T-cell (primary cell): ENCODE data around the gene CCL13. TPM values are rescaled to one million over a fixed set of nuclear protein-coding genes. Genes with fewer than 3 reads are reported as not detected.

Experiments
- ATAC-seq, 4 experiments: fragments of 200-7000 bp in 3 of 4; fragments of 150-1000 bp in 1 of 4; cut with Tn5 transposase; replicated peaks in 1 of 4; 1 replicate in 3 of 4; 2 replicates in 1 of 4; pipeline ENCODE4 v1.10.0; 2021; ENCODE audit warnings: moderate library complexity in 3 of 4, mild to moderate bottlenecking in 2 of 4, moderate number of reproducible peaks in 1 of 4
- CTCF ChIA-PET, 2 donors: fragments of 300-600 bp; sonication (Branson Sonifier 250); formaldehyde crosslinking; loops; one replicate each; lab custom pipeline; 2022; ENCODE audit warnings: antibody characterized with exemption in 2 of 2; lab: Charles Lee
- POLR2A ChIA-PET, 2 donors: fragments of 300-600 bp; sonication (Branson Sonifier 250); formaldehyde crosslinking; loops; one replicate each; lab custom pipeline; 2022; ENCODE audit warnings: antibody characterized with exemption in 2 of 2; lab: Charles Lee
- DNase-seq, 35 experiments: peaks; one replicate each; pipeline versions ENCODE4 v3.0.0 to v3.0.0-alpha.2; 2013 to 2023
- H3K27ac ChIP-seq: one replicate; pipeline ENCODE4 v1.5.1; 2013; ENCODE audit warnings: low read length
- H3K27me3 ChIP-seq, 2 experiments: replicated peaks in 1 of 2; 1 replicate in 1 of 2; 2 replicates in 1 of 2; pipeline versions ENCODE4 v1.6.1 to v1.7.0; 2013; ENCODE audit warnings: low read length in 1 of 2, mixed read lengths in 1 of 2; ENCODE audit not compliant: control insufficient read depth in 2 of 2, insufficient read depth in 2 of 2; ENCODE audit errors: extremely low read depth in 1 of 2
- H3K36me3 ChIP-seq, 2 donors: 1 replicate in 1 of 2; 2 replicates in 1 of 2; pipeline versions ENCODE4 v1.6.1 to v1.7.0; 2013; ENCODE audit warnings: low read length in 1 of 2; ENCODE audit not compliant: control insufficient read depth in 2 of 2, insufficient read depth in 1 of 2; ENCODE audit errors: extremely low read depth in 1 of 2
- H3K4me1 ChIP-seq, 2 experiments: 1 replicate in 1 of 2; 2 replicates in 1 of 2; pipeline versions ENCODE4 v1.6.1 to v1.7.0; 2013; ENCODE audit warnings: low read length in 2 of 2, mixed read lengths in 1 of 2; ENCODE audit not compliant: insufficient read depth in 2 of 2, control insufficient read depth in 1 of 2; ENCODE audit errors: extremely low read depth in 1 of 2
- H3K4me3 ChIP-seq, 2 donors: 1 replicate in 1 of 2; 2 replicates in 1 of 2; pipeline versions ENCODE4 v1.5.1 to v1.7.0; 2013; ENCODE audit warnings: mild to moderate bottlenecking in 2 of 2, low read length in 1 of 2, moderate library complexity in 1 of 2; ENCODE audit not compliant: control insufficient read depth in 1 of 2; ENCODE audit errors: extremely low read depth in 1 of 2
- H3K9me3 ChIP-seq: 2 replicates; pipeline ENCODE4 v1.7.0; 2013
- H3K27ac Mint-ChIP-seq, 2 donors: one replicate each; pipeline ENCODE4 v1.8.0; 2020 to 2021; ENCODE audit warnings: mild to moderate bottlenecking in 2 of 2, mixed read lengths in 2 of 2
- H3K27me3 Mint-ChIP-seq, 2 donors: one replicate each; pipeline ENCODE4 v1.8.0; 2021 to 2022; ENCODE audit warnings: mixed read lengths in 2 of 2
- H3K36me3 Mint-ChIP-seq: one replicate; pipeline ENCODE4 v1.8.0; 2021; ENCODE audit warnings: mixed read lengths
- H3K4me1 Mint-ChIP-seq, 3 donors: one replicate each; pipeline ENCODE4 v1.8.0; 2020 to 2022; ENCODE audit warnings: mixed read lengths in 3 of 3, mild to moderate bottlenecking in 1 of 3
- H3K4me3 Mint-ChIP-seq, 3 donors: one replicate each; pipeline ENCODE4 v1.8.0; 2020 to 2022; ENCODE audit warnings: mild to moderate bottlenecking in 3 of 3, mixed read lengths in 3 of 3, moderate library complexity in 3 of 3
- H3K9me3 Mint-ChIP-seq, 3 donors: one replicate each; pipeline ENCODE4 v1.8.0; 2020 to 2022; ENCODE audit warnings: mixed read lengths in 3 of 3
- WGBS: methylation state at CpG from one replicate; pipeline ENCODE4 v1.1.5; 2013; ENCODE audit warnings: missing lambda C conversion rate; ENCODE audit not compliant: insufficient coverage; 5-methylcytosine and 5-hydroxymethylcytosine counted together
- total RNA-seq, 35 experiments: library from RNA in 6 of 35; stranded (reverse) in 6 of 35; fragments of 120-200 nt in 1 of 35; gene quantifications; one replicate each; pipeline versions ENCODE4 v1.2.1 to v1.2.4 and lab custom pipeline; 2013 to 2026

The CCL13 gene
- total RNA-seq, 5 donors from 2014 or later (not counting 1 experiment from before 2014, with no cell fraction given): not detected

GRCh38 chr17:34358631-34359030, 2.4 kb downstream of the CCL13 start:
- Mint-ChIP-seq H3K4me1 (no peaks in the 10 kb centered on the region), H3K27ac (no peak overlapping the region), H3K4me3 (no peak overlapping the region), H3K27me3 (peaks cover 9 to 20% of the 10 kb centered on the region in 2 donors), H3K36me3 (no peaks in the 10 kb centered on the region), H3K9me3 (peaks cover 0 to 4% (median 3%) of the 10 kb centered on the region in 3 donors)
- H3K9me3 ChIP-seq: no peaks in the 10 kb centered on the region
- 100% methylated on average over 3 of the region's 3 CpGs for WGBS
- H3K4me1 ChIP-seq: peaks cover 0 to 2% of the 10 kb centered on the region in 2 experiments
- DNase-seq (no peak), ATAC-seq (no peak)
- POLR2A ChIA-PET: no interaction called here
- CTCF ChIA-PET: no interaction called here
- H3K27ac ChIP-seq: no peak overlapping the region
- H3K36me3 ChIP-seq: no peaks in the 10 kb centered on the region
- H3K4me3 ChIP-seq: no peak overlapping the region
- H3K27me3 ChIP-seq: peaks cover 0 to 20% of the 10 kb centered on the region in 2 experiments

- Mint-ChIP-seq H3K9me3 (no peaks in the 10 kb centered on the region), H3K27ac (no peak overlapping the region), H3K27me3 (peaks cover 6 to 25% of the 10 kb centered on the region in 2 donors), H3K4me1 (peaks cover 7% of the 10 kb centered on the region in 3 donors), H3K4me3 (no peak overlapping the region), H3K36me3 (no peaks in the 10 kb centered on the region)
- 27% methylated on average over 3 of the region's 11 CpGs for WGBS
- DNase-seq (no peak), ATAC-seq (no peak)
- H3K27ac ChIP-seq: no peak overlapping the region
- ChIA-PET POLR2A (interaction anchor here in 1 of 2 donors (0.5 kb wide), 1 partner anchor 98 kb away, joined by 4 read pairs; no protein-coding TSS in a partner anchor), CTCF (interaction anchor here (0.6 to 2.0 kb wide), 10 partner anchors 21 to 609 kb away, joined by 3 to 23 read pairs (median 4); no protein-coding TSS in a partner anchor)
- no peaks in the 10 kb centered on the region for H3K9me3 ChIP-seq
- no peak overlapping the region for H3K4me3 ChIP-seq
- H3K4me1 ChIP-seq: peaks cover 0 to 5% of the 10 kb centered on the region in 2 experiments
- H3K36me3 ChIP-seq: no peaks in the 10 kb centered on the region
- peaks cover 0 to 20% of the 10 kb centered on the region in 2 experiments for H3K27me3 ChIP-seq
Measured at GRCh38 chr17:34360601-34361270, 4.5 kb downstream of the CCL13 start.

GRCh38 chr17:34361478-34362061, 5.3 kb downstream of the CCL13 start:
- peaks cover 9 to 10% (median 9%) of the 10 kb centered on the region in 3 donors for H3K4me1 Mint-ChIP-seq
- ATAC-seq: peak; percentile 58 to 73 (median 65)
- no peaks in the 10 kb centered on the region for H3K36me3 Mint-ChIP-seq
- ChIA-PET POLR2A (interaction anchor here in 1 of 2 donors (0.5 kb wide), 1 partner anchor 99 kb away, joined by 4 read pairs; no protein-coding TSS in a partner anchor), CTCF (interaction anchor here (0.5 to 2.0 kb wide), 11 partner anchors 21 to 1586 kb away, joined by 3 to 23 read pairs (median 4); no protein-coding TSS in a partner anchor)
- H3K27ac ChIP-seq: no peak overlapping the region
- H3K9me3 Mint-ChIP-seq: no peaks in the 10 kb centered on the region
- DNase-seq: peak in 34 of 35 experiments; percentile 12 to 69 (median 44)
- no peak overlapping the region for H3K27ac Mint-ChIP-seq
- WGBS: 37% methylated on average over 4 of the region's 8 CpGs
- no peaks in the 10 kb centered on the region for H3K9me3 ChIP-seq
- H3K27me3 Mint-ChIP-seq: peaks cover 6 to 25% of the 10 kb centered on the region in 2 donors
- H3K4me1 ChIP-seq: peaks cover 0 to 5% of the 10 kb centered on the region in 2 experiments
- no peak overlapping the region for H3K4me3 Mint-ChIP-seq
- peaks cover 0 to 14% of the 10 kb centered on the region in 2 experiments for H3K27me3 ChIP-seq
- no peaks in the 10 kb centered on the region for H3K36me3 ChIP-seq
- H3K4me3 ChIP-seq: no peak overlapping the region

GRCh38 chr17:34363183-34363661, 6.9 kb downstream of the CCL13 start, which contains the start of gene CCL1:
TSS of gene CCL1 (minus strand) at chr17:34363233. CDS start at chr17:34363161, 72 bp downstream.
- 60% methylated on average over 1 of the region's 5 CpGs for whole genome bisulfite sequencing
- POLR2A ChIA-PET: no interaction called here

GRCh38 chr17:34364751-34365150, 8.5 kb downstream of the CCL13 start:
- POLR2A ChIA-PET: no interaction called here
- Histone ChIP-seq H3K27me3 (peaks cover 0 to 12% of the 10 kb centered on the region in 2 experiments), H3K36me3 (no peaks in the 10 kb centered on the region), H3K4me1 (peaks cover 0 to 5% of the 10 kb centered on the region in 2 experiments), H3K4me3 (no peak overlapping the region), H3K27ac (no peak overlapping the region), H3K9me3 (no peaks in the 10 kb centered on the region)
- DNase-seq (no peak), ATAC-seq (no peak)
- H3K27ac Mint-ChIP-seq: no peak overlapping the region
- CTCF ChIA-PET: no interaction called here
- WGBS: 13% methylated on average over 2 of the region's 2 CpGs
- no peak overlapping the region for H3K4me3 Mint-ChIP-seq
- H3K4me1 Mint-ChIP-seq: peaks cover 9 to 10% (median 9%) of the 10 kb centered on the region in 3 donors
- no peaks in the 10 kb centered on the region for H3K9me3 Mint-ChIP-seq
- H3K36me3 Mint-ChIP-seq: no peaks in the 10 kb centered on the region
- H3K27me3 Mint-ChIP-seq: peaks cover 6 to 21% of the 10 kb centered on the region in 2 donors

More at GRCh38 chr17:34363183-34363661, 6.9 kb downstream of the CCL13 start, which contains the start of gene CCL1:
- H3K4me3 Mint-ChIP-seq: no peak within 1 kb of the TSS
- H3K27ac Mint-ChIP-seq: no peak within 1 kb of the TSS
- Histone ChIP-seq H3K27me3 (peaks cover 0 to 12% of the 10 kb centered on the region in 2 experiments), H3K36me3 (no peaks in the 10 kb centered on the region), H3K27ac (no peak within 1 kb of the TSS), H3K4me1 (peaks cover 0 to 5% of the 10 kb centered on the region in 2 experiments), H3K4me3 (no peak within 1 kb of the TSS), H3K9me3 (no peaks in the 10 kb centered on the region)
- peaks cover 9 to 10% (median 9%) of the 10 kb centered on the region in 3 donors for H3K4me1 Mint-ChIP-seq
- DNase-seq: no peak
- ATAC-seq: no peak
- CTCF ChIA-PET: interaction anchor here in 1 of 2 donors (0.9 kb wide), 1 partner anchor 162 kb away, joined by 3 read pairs; no protein-coding TSS in a partner anchor
- H3K36me3 Mint-ChIP-seq: no peaks in the 10 kb centered on the region
- H3K27me3 Mint-ChIP-seq: peaks cover 6 to 21% of the 10 kb centered on the region in 2 donors
- H3K9me3 Mint-ChIP-seq: no peaks in the 10 kb centered on the region

- H3K4me3 ChIP-seq: no peak overlapping the region
- H3K4me1 ChIP-seq: peaks cover 0 to 4% of the 10 kb centered on the region in 2 experiments
- H3K9me3 ChIP-seq: no peaks in the 10 kb centered on the region
- CTCF ChIA-PET: no interaction called here
- H3K4me1 Mint-ChIP-seq: peaks cover 9 to 10% (median 9%) of the 10 kb centered on the region in 3 donors
- no peaks in the 10 kb centered on the region for H3K9me3 Mint-ChIP-seq
- DNase-seq (no peak), ATAC-seq (no peak)
- H3K36me3 ChIP-seq: no peaks in the 10 kb centered on the region
- POLR2A ChIA-PET: no interaction called here
- H3K36me3 Mint-ChIP-seq: no peaks in the 10 kb centered on the region
- peaks cover 6 to 21% of the 10 kb centered on the region in 2 donors for H3K27me3 Mint-ChIP-seq
- no peak overlapping the region for H3K27ac Mint-ChIP-seq
- peaks cover 0 to 13% of the 10 kb centered on the region in 2 experiments for H3K27me3 ChIP-seq
- H3K4me3 Mint-ChIP-seq: no peak overlapping the region
- H3K27ac ChIP-seq: no peak overlapping the region
- WGBS: no CpG with 5 or more reads among the region's 2 CpGs
Measured at GRCh38 chr17:34365340-34365739, 9.1 kb downstream of the CCL13 start.
